Caco-2 (cell line): Measurements from ENCODE around the gene PHLDB1. TPM values are rescaled to one million over a fixed set of nuclear protein-coding genes. Genes with fewer than 3 reads are reported as not detected.

ENCODE experiments used
- BruUV-seq: library from RNA; stranded (reverse); fragments of 400-500 nt; replicated peaks from 2 replicates; lab custom pipeline; 2021; lab: Mats Ljungman, UMichigan
- CTCF ChIA-PET: fragments of 300-600 bp; sonication (Branson Sonifier 250); formaldehyde crosslinking; loops from one replicate; lab custom pipeline; 2022; ENCODE audit warnings: antibody characterized with exemption; lab: Charles Lee
- POLR2A ChIA-PET: fragments of 300-600 bp; sonication (Branson Sonifier 250); formaldehyde crosslinking; loops from one replicate; lab custom pipeline; 2022; ENCODE audit warnings: antibody characterized with exemption; lab: Charles Lee
- DNase-seq, 2 experiments: peaks; one replicate each; pipeline versions ENCODE4 v3.0.0 to v3.0.0-alpha.2; 2020 to 2022
- H3K27me3 ChIP-seq: replicated peaks from 2 replicates; pipeline ENCODE4 v1.6.0; 2011; ENCODE audit warnings: low read length; ENCODE audit not compliant: control insufficient read depth, insufficient read depth
- H3K36me3 ChIP-seq: 2 replicates; pipeline ENCODE4 v1.5.1; 2011; ENCODE audit warnings: low read length; ENCODE audit not compliant: control insufficient read depth, insufficient read depth
- H3K4me1 ChIP-seq: fragments of 250-450 bp; sonication (Bioruptor Pico); 2 replicates; pipeline ENCODE4 v1.5.1; 2020; ENCODE audit warnings: mild to moderate bottlenecking
- H3K4me3 ChIP-seq: 2 replicates; pipeline ENCODE4 v1.5.1; 2011; ENCODE audit warnings: low read depth, mild to moderate bottlenecking, control low read depth, low read length
- H3K9me3 ChIP-seq: fragments of 250-450 bp; sonication (Bioruptor Pico); 2 replicates; pipeline ENCODE4 v1.5.1; 2020; ENCODE audit warnings: mild to moderate bottlenecking, moderate library complexity
- H3K27ac Mint-ChIP-seq: one replicate; pipeline ENCODE4 v1.8.0; 2022; ENCODE audit warnings: mixed read lengths; ENCODE audit not compliant: unreplicated experiment
- H3K27me3 Mint-ChIP-seq: one replicate; pipeline ENCODE4 v1.8.0; 2022; ENCODE audit warnings: mixed read lengths; ENCODE audit not compliant: insufficient read depth, unreplicated experiment
- H3K36me3 Mint-ChIP-seq: one replicate; pipeline ENCODE4 v1.8.0; 2022; ENCODE audit warnings: mild to moderate bottlenecking, mixed read lengths; ENCODE audit not compliant: insufficient read depth, unreplicated experiment
- H3K4me1 Mint-ChIP-seq: one replicate; pipeline ENCODE4 v1.8.0; 2022; ENCODE audit warnings: low read depth, mixed read lengths; ENCODE audit not compliant: unreplicated experiment
- H3K4me3 Mint-ChIP-seq: one replicate; pipeline ENCODE4 v1.8.0; 2022; ENCODE audit warnings: mild to moderate bottlenecking, moderate library complexity, mixed read lengths; ENCODE audit not compliant: unreplicated experiment
- H3K9me3 Mint-ChIP-seq: one replicate; pipeline ENCODE4 v1.8.0; 2022; ENCODE audit warnings: mixed read lengths; ENCODE audit not compliant: unreplicated experiment
- intact Hi-C: fragments of 100-400 bp; cut with micrococcal nuclease; formaldehyde crosslinking; loops from one replicate; pipeline ENCODE4 v1.10.0; 2022; ENCODE audit not compliant: unreplicated experiment
- total RNA-seq: library from RNA; stranded (reverse); gene quantifications from 2 replicates; pipeline ENCODE4 v1.2.3, GENCODE V29; 2022
- TF ChIP-seq, protein P1 (sequence below), 2 experiments: fragments of 200-600 bp in 1 of 2; IDR thresholded peaks; 1 replicate in 1 of 2; 2 replicates in 1 of 2; pipeline versions ENCODE4 v1.5.1 to v1.8.0; 2011 to 2022; ENCODE audit warnings: antibody characterized with exemption in 1 of 2, control low read depth in 1 of 2, inconsistent platforms in 1 of 2, low read depth in 1 of 2, low read length in 1 of 2, mild to moderate bottlenecking in 1 of 2, moderate library complexity in 1 of 2; ENCODE audit not compliant: insufficient read depth in 1 of 2, severe bottlenecking in 1 of 2, unreplicated experiment in 1 of 2

The PHLDB1 gene
- total RNA-seq, 1 experiment from 2014 or later, result 72.1 TPM

DNA sequence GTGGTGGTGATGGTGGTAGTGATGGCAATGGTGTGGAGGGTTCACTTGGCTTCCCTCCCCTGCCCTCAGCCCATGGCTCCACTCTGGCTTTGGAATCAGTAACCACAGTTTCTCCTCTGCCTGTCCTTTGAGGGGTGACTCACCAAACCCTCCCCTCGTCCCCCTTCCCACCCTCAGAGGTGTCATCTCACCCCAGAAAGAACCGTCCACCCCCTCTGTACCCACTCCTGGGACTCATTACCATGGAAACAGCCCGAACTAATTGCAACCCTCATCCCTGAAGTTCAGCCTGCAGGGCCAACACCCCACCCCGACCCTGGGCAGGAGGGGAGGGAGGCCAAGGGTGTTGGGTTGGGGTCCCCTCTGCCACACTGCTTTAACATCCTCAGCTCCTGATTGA is 26.6 kb downstream of the PHLDB1 start:
- Mint-ChIP-seq H3K4me1 (peaks cover 13% of the 10 kb centered on the region), H3K27me3 (no peaks in the 10 kb centered on the region), H3K4me3 (no peak overlapping the region), H3K9me3 (no peaks in the 10 kb centered on the region), H3K27ac (no peak overlapping the region), H3K36me3 (peaks cover 10% of the 10 kb centered on the region)
- TF ChIP-seq, protein P1, sequence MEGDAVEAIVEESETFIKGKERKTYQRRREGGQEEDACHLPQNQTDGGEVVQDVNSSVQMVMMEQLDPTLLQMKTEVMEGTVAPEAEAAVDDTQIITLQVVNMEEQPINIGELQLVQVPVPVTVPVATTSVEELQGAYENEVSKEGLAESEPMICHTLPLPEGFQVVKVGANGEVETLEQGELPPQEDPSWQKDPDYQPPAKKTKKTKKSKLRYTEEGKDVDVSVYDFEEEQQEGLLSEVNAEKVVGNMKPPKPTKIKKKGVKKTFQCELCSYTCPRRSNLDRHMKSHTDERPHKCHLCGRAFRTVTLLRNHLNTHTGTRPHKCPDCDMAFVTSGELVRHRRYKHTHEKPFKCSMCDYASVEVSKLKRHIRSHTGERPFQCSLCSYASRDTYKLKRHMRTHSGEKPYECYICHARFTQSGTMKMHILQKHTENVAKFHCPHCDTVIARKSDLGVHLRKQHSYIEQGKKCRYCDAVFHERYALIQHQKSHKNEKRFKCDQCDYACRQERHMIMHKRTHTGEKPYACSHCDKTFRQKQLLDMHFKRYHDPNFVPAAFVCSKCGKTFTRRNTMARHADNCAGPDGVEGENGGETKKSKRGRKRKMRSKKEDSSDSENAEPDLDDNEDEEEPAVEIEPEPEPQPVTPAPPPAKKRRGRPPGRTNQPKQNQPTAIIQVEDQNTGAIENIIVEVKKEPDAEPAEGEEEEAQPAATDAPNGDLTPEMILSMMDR (IDR thresholded peaks at IDR 0.05; ENCODE audit: insufficient read depth in 1 of 2, low read depth in 1 of 2, low read length in 1 of 2, severe bottlenecking in 1 of 2, unreplicated experiment in 1 of 2), result no peak
- DNase-seq, result no peak
- Histone ChIP-seq H3K36me3 (no peaks in the 10 kb centered on the region), H3K4me3 (no peak overlapping the region), H3K9me3 (no peaks in the 10 kb centered on the region), H3K4me1 (0 out of 2 replicates have a peak, but pooled peaks cover 3% of the 10 kb centered on the region), H3K27me3 (no peaks in the 10 kb centered on the region)
- ChIA-PET POLR2A (interaction anchor here (1.3 kb wide), 1 partner anchor 13 kb away, joined by 5 read pairs; no protein-coding TSS in a partner anchor), CTCF (interaction anchor here (0.9 to 4.0 kb wide), 3 partner anchors 13 to 218 kb away, joined by 3 to 19 read pairs (median 10); no protein-coding TSS in a partner anchor)
- intact Hi-C loops, result no loop called here
- BruUV-seq, result no TSS peak

DNA sequence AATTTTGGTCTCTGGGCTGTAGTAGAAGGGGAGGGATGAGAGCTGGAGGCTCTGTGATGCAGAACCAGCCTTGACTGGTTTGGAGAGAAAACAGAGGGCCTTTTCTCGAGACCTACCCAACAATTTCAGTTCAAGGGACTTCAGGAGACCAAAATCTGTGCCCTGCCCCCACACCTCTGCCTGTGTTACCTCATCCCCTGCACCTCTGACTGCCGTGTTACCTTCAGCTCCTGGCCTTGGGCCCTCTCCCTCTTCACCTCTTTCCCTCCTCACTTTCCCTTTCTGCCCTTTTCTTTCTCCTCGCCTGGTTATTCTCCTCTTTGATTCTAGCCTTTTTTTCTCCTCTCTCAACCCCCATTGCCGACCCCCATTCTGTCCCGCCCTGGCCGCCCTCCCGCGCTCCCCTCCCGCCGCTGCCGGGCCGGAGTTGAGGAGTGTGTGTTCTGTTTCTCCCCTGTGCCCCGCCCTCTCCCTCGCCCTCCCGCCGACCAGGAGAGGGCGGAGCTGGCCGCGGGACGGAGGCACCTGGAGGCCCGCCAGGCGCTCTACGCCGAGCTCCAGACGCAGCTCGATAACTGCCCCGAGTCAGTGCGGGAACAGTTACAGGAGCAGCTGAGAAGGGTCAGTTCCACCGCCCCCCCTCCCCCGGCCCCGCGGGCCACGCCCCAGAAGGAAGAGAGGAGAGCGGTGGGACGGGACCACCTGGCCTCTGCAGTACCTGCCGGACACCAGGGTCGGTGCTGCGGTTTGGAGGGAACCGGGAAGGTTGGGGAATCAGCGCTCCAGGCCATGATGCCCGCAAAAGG is 27.2 kb downstream of the PHLDB1 start:
- Mint-ChIP-seq H3K36me3 (peaks cover 7% of the 10 kb centered on the region), H3K27ac (no peak overlapping the region), H3K27me3 (no peaks in the 10 kb centered on the region), H3K9me3 (no peaks in the 10 kb centered on the region), H3K4me3 (peak overlapping the region; percentile 54), H3K4me1 (peaks cover 7% of the 10 kb centered on the region)
- H3K36me3 ChIP-seq, result no peaks in the 10 kb centered on the region
- H3K4me1 ChIP-seq, result 0 out of 2 replicates have a peak, but pooled peaks cover 3% of the 10 kb centered on the region
- BruUV-seq, result no TSS peak
- peak overlapping the region; percentile 17 for H3K4me3 ChIP-seq
- CTCF ChIA-PET, result interaction anchor here (0.8 to 4.0 kb wide), 6 partner anchors 13 to 217 kb away, joined by 3 to 21 read pairs (median 9); no protein-coding TSS in a partner anchor
- DNase-seq, result peak in 1 of 2 experiments; percentile 70
- H3K9me3 ChIP-seq, result no peaks in the 10 kb centered on the region
- POLR2A ChIA-PET, result interaction anchor here (1.1 to 1.3 kb wide), 2 partner anchors 14 to 15 kb away, joined by 3 to 5 read pairs; no protein-coding TSS in a partner anchor
- TF ChIP-seq, protein P1 (IDR thresholded peaks at IDR 0.05; ENCODE audit: insufficient read depth in 1 of 2, low read depth in 1 of 2, low read length in 1 of 2, severe bottlenecking in 1 of 2, unreplicated experiment in 1 of 2), result peak in 1 of 2 experiments; percentile 52
- H3K27me3 ChIP-seq, result no peaks in the 10 kb centered on the region
- intact Hi-C loops, result loop anchor here (1.0 kb wide), 1 partner anchor 13 kb away; no protein-coding TSS in a partner anchor

DNA sequence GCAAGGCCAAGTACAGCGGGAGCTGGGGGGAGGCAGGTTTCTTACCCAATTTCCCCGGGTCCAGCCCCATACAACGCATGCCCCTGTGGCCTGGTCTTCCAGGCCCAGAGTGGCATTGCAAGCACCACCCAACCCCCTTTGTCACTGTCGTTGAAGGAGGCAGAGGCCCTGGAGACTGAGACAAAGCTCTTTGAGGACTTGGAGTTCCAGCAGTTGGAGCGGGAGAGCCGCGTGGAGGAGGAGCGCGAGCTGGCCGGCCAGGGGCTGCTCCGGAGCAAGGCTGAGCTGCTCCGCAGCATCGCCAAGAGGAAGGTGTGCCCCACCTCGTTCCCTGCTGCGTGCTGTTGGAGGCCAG is 27.8 kb downstream of the PHLDB1 start:
- CTCF ChIA-PET, result interaction anchor here (0.8 to 4.0 kb wide), 5 partner anchors 14 to 132 kb away, joined by 3 to 21 read pairs (median 10); no protein-coding TSS in a partner anchor
- no peaks in the 10 kb centered on the region for H3K27me3 Mint-ChIP-seq
- H3K27me3 ChIP-seq, result no peaks in the 10 kb centered on the region
- no peak overlapping the region for H3K4me3 Mint-ChIP-seq
- POLR2A ChIA-PET, result interaction anchor here (1.1 to 1.3 kb wide), 2 partner anchors 14 to 16 kb away, joined by 3 to 5 read pairs; no protein-coding TSS in a partner anchor
- peaks cover 7% of the 10 kb centered on the region for H3K36me3 Mint-ChIP-seq
- H3K36me3 ChIP-seq, result no peaks in the 10 kb centered on the region
- H3K9me3 Mint-ChIP-seq, result no peaks in the 10 kb centered on the region
- DNase-seq, result no peak
- intact Hi-C loops, result loop anchor here (1.0 kb wide), 1 partner anchor 14 kb away; no protein-coding TSS in a partner anchor
- H3K27ac Mint-ChIP-seq, result no peak overlapping the region
- no peaks in the 10 kb centered on the region for H3K9me3 ChIP-seq
- TF ChIP-seq, protein P1 (IDR thresholded peaks at IDR 0.05; ENCODE audit: insufficient read depth in 1 of 2, low read depth in 1 of 2, low read length in 1 of 2, severe bottlenecking in 1 of 2, unreplicated experiment in 1 of 2), result no peak
- 0 out of 2 replicates have a peak, but pooled peaks cover 3% of the 10 kb centered on the region for H3K4me1 ChIP-seq
- H3K4me1 Mint-ChIP-seq, result peaks cover 6% of the 10 kb centered on the region
- no TSS peak for BruUV-seq
- no peak overlapping the region for H3K4me3 ChIP-seq
